ENCODE data around the gene EFCAB9. TPM values are rescaled to one million over a fixed set of nuclear protein-coding genes. Genes with fewer than 3 reads are reported as not detected.

EFCAB9 gene
- total RNA-seq, 1 experiment from 2014 or later, result not detected

DNA sequence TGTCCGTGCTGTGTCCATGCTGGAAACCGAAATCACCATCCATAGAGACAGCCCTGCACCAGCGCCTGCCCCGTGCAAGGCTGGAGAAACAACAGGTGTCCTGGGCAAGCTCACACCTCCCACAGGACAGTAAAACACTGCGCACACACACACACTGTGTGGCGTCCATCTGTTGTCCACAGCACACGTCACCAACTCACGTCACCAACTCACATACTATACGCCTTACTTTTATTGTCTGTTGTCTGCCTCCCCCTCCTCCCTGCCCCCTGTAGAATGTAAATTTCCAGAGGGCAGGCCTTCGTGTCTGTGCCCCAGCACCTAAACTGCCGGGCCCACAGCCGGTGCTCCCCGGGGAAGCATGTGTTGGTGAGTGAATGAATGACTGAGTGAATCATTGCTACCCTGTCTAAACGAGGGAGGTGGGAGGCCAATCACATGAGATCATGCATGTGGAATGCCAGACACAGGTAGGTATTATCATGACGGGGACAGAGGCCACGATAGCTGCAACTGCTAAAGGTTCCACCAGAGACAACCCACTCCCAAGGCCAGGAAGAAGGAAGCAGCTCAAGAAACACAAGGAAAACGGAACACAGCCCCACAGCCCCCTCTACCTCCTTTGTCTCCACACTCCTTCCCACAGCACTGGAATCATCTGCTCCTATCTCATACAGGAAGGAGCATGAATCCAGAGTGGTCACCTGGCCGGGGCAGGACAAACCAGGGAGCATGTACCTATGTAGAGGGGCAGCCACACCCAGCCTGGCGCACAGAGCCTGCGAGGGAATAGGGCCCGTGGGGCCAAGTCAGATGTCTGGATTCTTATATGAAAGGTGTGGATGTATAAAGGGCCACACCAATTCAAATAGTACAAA, 47.9 kb upstream of the EFCAB9 start:
- H4K91ac ChIP-seq (ENCODE audit: insufficient read length, low read depth, low read length), result no peak overlapping the region
- H3K56ac ChIP-seq (ENCODE audit: insufficient read length, low read depth, low read length), result no peak overlapping the region
- H4K5ac ChIP-seq (ENCODE audit: insufficient read length, low read depth, low read length), result no peak overlapping the region
- H3K23ac ChIP-seq (ENCODE audit: insufficient read length, low read depth, low read length), result no peak overlapping the region
- H4K20me1 ChIP-seq (ENCODE audit: control insufficient read depth, insufficient read depth, insufficient read length), result no peaks in the 10 kb centered on the region
- no peaks in the 10 kb centered on the region for H3K9me3 ChIP-seq (ENCODE audit: control insufficient read depth, low read depth, low read length)
- H2BK15ac ChIP-seq (ENCODE audit: low read depth, low read length), result no peak overlapping the region
- no peaks in the 10 kb centered on the region for H3K23me2 ChIP-seq (ENCODE audit: insufficient read length, low read depth, low read length, poor library complexity, severe bottlenecking)
- H3K27me3 ChIP-seq (ENCODE audit: insufficient read depth, low read length), result no peaks in the 10 kb centered on the region
- no peak overlapping the region; the same call in 1 of the 2 replicates for H3K14ac ChIP-seq (ENCODE audit: insufficient read depth, low read length)
- H3K79me2 ChIP-seq (ENCODE audit: insufficient read depth, low read length), result no peaks in the 10 kb centered on the region
- H3K79me1 ChIP-seq (ENCODE audit: insufficient read depth, low read depth, low read length, poor library complexity, severe bottlenecking), result no peaks in the 10 kb centered on the region
- H3K18ac ChIP-seq (ENCODE audit: insufficient read length, low read depth, low read length), result no peak overlapping the region
- H3T11ph ChIP-seq (ENCODE audit: low read length), result no peak overlapping the region
- H3K4ac ChIP-seq (ENCODE audit: low read depth, low read length), result no peak overlapping the region
- WGBS (ENCODE audit: extremely low coverage, insufficient read length, low lambda C conversion rate), result no CpG with 5 or more reads among the region's 21 CpGs
- H3K9ac ChIP-seq (ENCODE audit: extremely low read depth, insufficient read length, low read length), result no peak overlapping the region
- no peak overlapping the region for H2BK5ac ChIP-seq (ENCODE audit: insufficient read length, low read length)
- H2AFZ ChIP-seq (ENCODE audit: low read length), result no peak overlapping the region
- Mint-ChIP-seq H3K27me3 (ENCODE audit: low read depth) (no peaks in the 10 kb centered on the region), H3K4me1 (peaks cover 18% of the 10 kb centered on the region in 2 experiments), H3K9me3 (no peaks in the 10 kb centered on the region), H3K4me3 (no peak overlapping the region), H3K27ac (no peak overlapping the region; a peak in 2 of 7 replicates), H3K36me3 (ENCODE audit: insufficient read depth in 1 of 3, low read depth in 3 of 3) (peaks cover 0 to 2% (median 0%) of the 10 kb centered on the region in 3 experiments; a peak in 1 of 7 replicates)
- H3K27ac ChIP-seq (ENCODE audit: insufficient read length, low read depth, low read length), result no peak overlapping the region
- no peak overlapping the region for H4K8ac ChIP-seq (replicated peaks; ENCODE audit: insufficient read length, low read depth, low read length)
- H2AK5ac ChIP-seq (ENCODE audit: insufficient read length, low read length), result no peak overlapping the region
- TF ChIP-seq, protein P1, sequence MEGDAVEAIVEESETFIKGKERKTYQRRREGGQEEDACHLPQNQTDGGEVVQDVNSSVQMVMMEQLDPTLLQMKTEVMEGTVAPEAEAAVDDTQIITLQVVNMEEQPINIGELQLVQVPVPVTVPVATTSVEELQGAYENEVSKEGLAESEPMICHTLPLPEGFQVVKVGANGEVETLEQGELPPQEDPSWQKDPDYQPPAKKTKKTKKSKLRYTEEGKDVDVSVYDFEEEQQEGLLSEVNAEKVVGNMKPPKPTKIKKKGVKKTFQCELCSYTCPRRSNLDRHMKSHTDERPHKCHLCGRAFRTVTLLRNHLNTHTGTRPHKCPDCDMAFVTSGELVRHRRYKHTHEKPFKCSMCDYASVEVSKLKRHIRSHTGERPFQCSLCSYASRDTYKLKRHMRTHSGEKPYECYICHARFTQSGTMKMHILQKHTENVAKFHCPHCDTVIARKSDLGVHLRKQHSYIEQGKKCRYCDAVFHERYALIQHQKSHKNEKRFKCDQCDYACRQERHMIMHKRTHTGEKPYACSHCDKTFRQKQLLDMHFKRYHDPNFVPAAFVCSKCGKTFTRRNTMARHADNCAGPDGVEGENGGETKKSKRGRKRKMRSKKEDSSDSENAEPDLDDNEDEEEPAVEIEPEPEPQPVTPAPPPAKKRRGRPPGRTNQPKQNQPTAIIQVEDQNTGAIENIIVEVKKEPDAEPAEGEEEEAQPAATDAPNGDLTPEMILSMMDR (conservative IDR thresholded peaks at IDR 0.05), result no peak
- no peak overlapping the region for H2BK20ac ChIP-seq (ENCODE audit: low read depth, low read length, poor library complexity, severe bottlenecking)
- no peak overlapping the region for H2BK120ac ChIP-seq (ENCODE audit: low read depth, low read length, poor library complexity, severe bottlenecking)
- H3K4me2 ChIP-seq (ENCODE audit: insufficient read depth, insufficient read length, low read length), result no peak overlapping the region
- no peaks in the 10 kb centered on the region for H3K4me1 ChIP-seq (ENCODE audit: insufficient read depth, low read length)
- no peak for DNase-seq
- no peak overlapping the region for H2BK12ac ChIP-seq (ENCODE audit: insufficient read length, low read depth, low read length)

Data from H9 (cell line).